Activated CD4-positive, alpha-beta T cell treated with anti-CD3 and anti-CD28 coated beads, Interleukin-2, amount 10 ng/mL, durations not matched to agents 7 days and 5 days (primary cell): ENCODE measurements around the gene ELMOD1. TPM values are rescaled to one million over a fixed set of nuclear protein-coding genes. Genes with fewer than 3 reads are reported as not detected.

Experiments used
- CTCF ChIA-PET: fragments of 350-600 bp; sonication (Branson Sonifier 250); formaldehyde crosslinking; loops from one replicate; lab custom pipeline; 2021; ENCODE audit warnings: antibody characterized with exemption; lab: Charles Lee
- POLR2A ChIA-PET: fragments of 350-600 bp; sonication (Branson Sonifier 250); formaldehyde crosslinking; loops from one replicate; lab custom pipeline; 2021; ENCODE audit warnings: antibody characterized with exemption; lab: Charles Lee
- DNase-seq: peaks from one replicate; pipeline ENCODE4 v3.0.0-alpha.2; 2020
- H3K27ac Mint-ChIP-seq: one replicate; pipeline ENCODE4 v1.8.0; 2021; ENCODE audit warnings: mild to moderate bottlenecking, moderate library complexity, mixed read lengths
- H3K27me3 Mint-ChIP-seq: one replicate; pipeline ENCODE4 v1.8.0; 2021; ENCODE audit warnings: mixed read lengths
- H3K36me3 Mint-ChIP-seq: one replicate; pipeline ENCODE4 v1.8.0; 2021; ENCODE audit warnings: low read depth, mixed read lengths
- H3K4me1 Mint-ChIP-seq: one replicate; pipeline ENCODE4 v1.8.0; 2021; ENCODE audit warnings: mixed read lengths
- H3K4me3 Mint-ChIP-seq: one replicate; pipeline ENCODE4 v1.8.0; 2021; ENCODE audit warnings: mild to moderate bottlenecking, moderate library complexity, mixed read lengths
- H3K9me3 Mint-ChIP-seq: one replicate; pipeline ENCODE4 v1.8.0; 2021; ENCODE audit warnings: mixed read lengths
- total RNA-seq, 2 experiments: library from RNA; stranded (reverse); gene quantifications; one replicate each; pipeline ENCODE4 v1.2.3, GENCODE V29; 2021

Gene ELMOD1
- total RNA-seq, 2 experiments from 2014 or later, result not detected

DNA sequence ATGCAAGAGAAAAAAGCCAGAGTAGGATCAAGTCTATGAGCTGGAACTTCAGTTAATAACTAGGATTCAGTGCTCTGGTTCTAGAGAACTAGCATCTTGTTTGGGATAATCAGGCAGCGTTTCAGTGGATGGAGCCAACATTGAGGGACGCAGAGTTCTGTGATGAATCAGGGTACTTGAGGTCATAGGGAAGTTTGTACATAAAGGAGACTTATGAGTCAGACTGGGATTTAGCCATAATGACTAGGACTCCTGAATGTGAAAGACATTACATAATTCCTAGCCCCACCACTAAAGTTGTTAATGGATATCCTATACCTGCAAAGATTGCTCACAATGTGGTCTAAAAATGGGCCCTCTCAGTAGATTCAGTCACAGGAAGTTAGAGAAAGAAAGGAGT, 114.1 kb downstream of the ELMOD1 start:
- Mint-ChIP-seq H3K9me3 (no peaks in the 10 kb centered on the region), H3K4me1 (no peaks in the 10 kb centered on the region), H3K27ac (no peak overlapping the region), H3K27me3 (peaks cover 32% of the 10 kb centered on the region), H3K4me3 (no peak overlapping the region), H3K36me3 (no peaks in the 10 kb centered on the region)
- ChIA-PET CTCF (no interaction called here), POLR2A (no interaction called here)
- no peak for DNase-seq

DNA sequence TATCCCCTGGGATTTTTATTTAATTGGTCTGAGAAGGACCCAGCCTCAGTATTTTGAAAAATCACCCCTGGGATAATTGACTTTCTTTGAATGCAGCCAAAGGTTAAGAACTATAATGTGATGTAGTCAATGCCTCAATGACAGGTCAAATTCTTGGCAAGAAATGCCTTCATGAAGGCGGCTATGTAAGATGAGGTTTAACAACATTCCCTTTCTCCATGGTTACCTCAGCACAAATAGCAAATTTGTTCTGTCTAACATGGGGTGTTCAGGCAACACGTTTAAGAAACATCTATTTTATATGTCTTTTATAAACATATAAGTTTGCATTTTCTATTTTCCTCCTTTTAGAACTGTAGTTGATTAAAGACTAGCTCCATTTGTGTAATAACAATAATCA, 115.6 kb downstream of the ELMOD1 start:
- peaks cover 39% of the 10 kb centered on the region for H3K27me3 Mint-ChIP-seq
- H3K9me3 Mint-ChIP-seq, result no peaks in the 10 kb centered on the region
- H3K4me1 Mint-ChIP-seq, result no peaks in the 10 kb centered on the region
- no peaks in the 10 kb centered on the region for H3K36me3 Mint-ChIP-seq
- no peak for DNase-seq
- no peak overlapping the region for H3K4me3 Mint-ChIP-seq
- ChIA-PET POLR2A (interaction anchor here (0.6 kb wide), 1 partner anchor 68 kb away, joined by 4 read pairs; no protein-coding TSS in a partner anchor), CTCF (interaction anchor here (0.6 kb wide), 1 partner anchor 279 kb away, joined by 3 read pairs; no protein-coding TSS in a partner anchor)
- H3K27ac Mint-ChIP-seq, result no peak overlapping the region

DNA sequence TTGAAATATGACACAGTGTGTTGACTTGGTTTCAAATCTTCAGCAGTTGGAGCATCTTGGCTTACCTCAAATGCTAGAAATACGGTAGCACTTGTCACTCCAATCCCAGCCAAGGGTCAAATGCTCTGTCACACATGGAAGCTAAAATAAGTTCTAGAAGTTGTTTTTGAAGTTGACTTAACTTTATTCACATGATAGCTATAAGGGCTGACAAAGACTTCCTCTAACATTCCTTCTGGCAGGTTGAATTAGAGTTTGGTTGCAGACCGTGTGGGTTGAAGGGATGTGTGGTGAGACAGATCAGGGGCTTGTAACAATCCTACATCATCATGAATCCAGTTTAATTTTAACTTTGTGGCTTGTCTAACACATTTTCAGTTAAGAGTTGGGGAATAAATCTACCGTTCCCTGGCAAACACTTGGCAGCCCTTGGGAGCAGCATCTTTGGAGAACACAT, 116.3 kb downstream of the ELMOD1 start:
- Mint-ChIP-seq H3K9me3 (no peaks in the 10 kb centered on the region), H3K36me3 (no peaks in the 10 kb centered on the region), H3K27ac (no peak overlapping the region), H3K4me1 (no peaks in the 10 kb centered on the region), H3K4me3 (no peak overlapping the region), H3K27me3 (peaks cover 40% of the 10 kb centered on the region)
- DNase-seq, result no peak
- POLR2A ChIA-PET, result no interaction called here
- CTCF ChIA-PET, result no interaction called here

DNA sequence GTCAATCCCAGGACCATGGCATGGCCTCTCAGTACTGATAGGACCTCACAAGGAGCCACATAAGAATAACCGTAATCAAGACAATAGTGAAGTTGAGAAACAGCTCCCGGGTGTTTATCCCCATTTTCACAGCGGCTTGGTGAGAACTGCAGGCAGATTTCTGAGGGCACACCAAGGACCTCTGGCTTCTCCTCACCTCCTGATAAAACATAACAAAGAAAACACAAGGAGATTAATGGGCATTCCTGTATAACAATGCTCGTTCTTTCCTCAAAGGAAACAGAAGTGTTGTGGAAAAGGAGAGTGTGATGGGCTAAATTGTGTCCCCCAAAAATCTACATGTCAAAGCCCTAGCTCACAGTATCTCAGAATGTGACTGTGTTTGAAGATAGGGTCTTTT, 116.9 kb downstream of the ELMOD1 start:
- H3K36me3 Mint-ChIP-seq, result no peaks in the 10 kb centered on the region
- no peaks in the 10 kb centered on the region for H3K4me1 Mint-ChIP-seq
- no peak for DNase-seq
- H3K27me3 Mint-ChIP-seq, result peaks cover 44% of the 10 kb centered on the region
- no peak overlapping the region for H3K27ac Mint-ChIP-seq
- H3K9me3 Mint-ChIP-seq, result no peaks in the 10 kb centered on the region
- ChIA-PET POLR2A (no interaction called here), CTCF (no interaction called here)
- H3K4me3 Mint-ChIP-seq, result no peak overlapping the region

GRCh38 chr11:107708792-107709191, 117.8 kb downstream of the ELMOD1 start:
- POLR2A ChIA-PET, result no interaction called here
- no peaks in the 10 kb centered on the region for H3K36me3 Mint-ChIP-seq
- no peak overlapping the region for H3K4me3 Mint-ChIP-seq

DNA sequence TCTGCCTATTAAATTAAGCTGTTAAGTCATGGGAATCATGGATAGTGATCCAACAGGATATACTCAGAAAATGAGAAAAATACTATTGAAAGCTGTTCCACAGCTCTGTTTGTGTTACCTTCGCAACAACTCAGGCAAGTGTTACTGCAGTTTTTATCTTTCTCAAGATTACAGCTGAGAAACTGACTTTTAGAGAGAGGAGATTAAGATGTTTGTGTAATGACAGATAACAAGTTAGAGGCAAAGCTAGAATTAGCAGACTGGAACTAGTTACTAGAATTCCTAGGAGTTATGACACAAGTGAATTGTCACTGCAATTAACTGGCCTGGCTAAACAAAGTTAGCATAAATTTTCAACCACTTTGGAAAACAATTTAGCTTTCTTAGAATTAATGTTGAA, 119.4 kb downstream of the ELMOD1 start:
- peaks cover 30% of the 10 kb centered on the region for H3K27me3 Mint-ChIP-seq
- H3K27ac Mint-ChIP-seq, result no peak overlapping the region
- H3K36me3 Mint-ChIP-seq, result no peaks in the 10 kb centered on the region
- H3K4me1 Mint-ChIP-seq, result no peaks in the 10 kb centered on the region
- CTCF ChIA-PET, result no interaction called here
- no peaks in the 10 kb centered on the region for H3K9me3 Mint-ChIP-seq
- POLR2A ChIA-PET, result no interaction called here
- DNase-seq, result no peak
- no peak overlapping the region for H3K4me3 Mint-ChIP-seq

More at GRCh38 chr11:107708792-107709191, 117.8 kb downstream of the ELMOD1 start:
- no peaks in the 10 kb centered on the region for H3K9me3 Mint-ChIP-seq
- no peak for DNase-seq
- H3K27ac Mint-ChIP-seq, result no peak overlapping the region
- no peaks in the 10 kb centered on the region for H3K4me1 Mint-ChIP-seq
- H3K27me3 Mint-ChIP-seq, result peaks cover 39% of the 10 kb centered on the region
- CTCF ChIA-PET, result no interaction called here

DNA sequence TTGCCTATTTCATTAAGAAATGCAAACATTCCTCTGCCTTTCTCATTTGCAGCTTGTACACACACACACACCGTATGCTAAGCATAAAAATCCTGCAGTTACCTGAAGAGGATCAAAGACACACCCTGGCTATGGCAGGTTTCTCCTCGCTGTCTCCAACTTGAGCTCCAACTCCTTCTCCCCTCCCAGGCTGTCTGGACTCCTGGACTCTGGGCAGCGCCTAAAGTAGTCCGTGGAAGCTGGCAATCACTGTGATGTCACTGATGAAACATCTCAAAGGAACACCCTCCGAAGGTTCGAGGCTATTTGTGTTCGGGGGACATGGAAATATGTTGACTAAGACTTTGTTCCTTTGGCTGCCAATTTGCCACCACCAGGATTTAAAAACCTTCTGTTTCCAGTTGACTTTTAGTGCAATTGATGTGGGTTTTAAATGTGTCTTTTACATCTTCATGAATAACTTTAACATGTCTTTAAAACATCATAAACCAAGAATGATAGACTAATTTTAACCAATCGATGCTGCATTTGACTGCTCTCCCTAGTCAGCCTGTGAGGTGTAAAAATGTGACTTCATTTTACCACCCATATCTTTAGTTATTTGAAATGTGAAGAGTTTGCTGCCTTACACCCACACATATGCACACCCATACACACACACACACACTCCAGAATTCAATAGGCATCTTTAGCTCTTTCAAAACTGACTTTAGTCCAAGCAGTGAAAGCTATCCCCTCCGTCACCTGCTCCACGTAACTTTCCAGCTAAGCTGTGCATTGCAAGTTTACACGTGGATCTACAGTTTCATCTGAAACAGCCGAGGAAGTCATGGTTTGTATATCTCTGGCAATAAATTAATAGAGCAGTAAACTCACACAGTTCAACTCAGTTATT, 121.2 kb downstream of the ELMOD1 start, which contains the start of gene SLN:
Gene SLN (minus strand): TSS at position 196 of the 895 bp plus-strand sequence.
- no peak within 1 kb of the TSS for H3K27ac Mint-ChIP-seq
- no peak for DNase-seq
- H3K4me1 Mint-ChIP-seq, result no peaks in the 10 kb centered on the region
- no peak within 1 kb of the TSS for H3K4me3 Mint-ChIP-seq
- H3K36me3 Mint-ChIP-seq, result no peaks in the 10 kb centered on the region
- peaks cover 30% of the 10 kb centered on the region for H3K27me3 Mint-ChIP-seq
- no peaks in the 10 kb centered on the region for H3K9me3 Mint-ChIP-seq
- POLR2A ChIA-PET, result no interaction called here
- CTCF ChIA-PET, result no interaction called here

GRCh38 chr11:107713009-107713408, 122.1 kb downstream of the ELMOD1 start:
- ChIA-PET CTCF (no interaction called here), POLR2A (no interaction called here)
- no peaks in the 10 kb centered on the region for H3K4me1 Mint-ChIP-seq
- no peak overlapping the region for H3K27ac Mint-ChIP-seq
- DNase-seq, result no peak
- no peaks in the 10 kb centered on the region for H3K36me3 Mint-ChIP-seq
- peaks cover 27% of the 10 kb centered on the region for H3K27me3 Mint-ChIP-seq
- H3K4me3 Mint-ChIP-seq, result no peak overlapping the region
- H3K9me3 Mint-ChIP-seq, result no peaks in the 10 kb centered on the region

Other genes with a start within 250 kb of the ELMOD1 start
- gene CWF19L2, start 133.3 kb upstream of the ELMOD1 start, total RNA-seq, result 10 to 100 TPM; 17.2 to 17.3 TPM
- 1 to 10 TPM; 8.3 to 8.9 TPM for gene ALKBH8, start 25.4 kb upstream of the ELMOD1 start, total RNA-seq
- gene SLN, start 120.9 kb downstream of the ELMOD1 start, total RNA-seq, result not detected